GM12878 (cell line): ENCODE results near the gene NMNAT1.

Source experiments
- CREB1 ChIP-seq: IDR thresholded peaks from 2 replicates; pipeline ENCODE4 v1.6.1; 2012; ENCODE audit warnings: low read depth, mild to moderate bottlenecking, inconsistent platforms
- ESRRA ChIP-seq: IDR thresholded peaks from 2 replicates; pipeline ENCODE4 v1.6.1; 2012; ENCODE audit warnings: mild to moderate bottlenecking, low read length, improper control_type of control experiment
- TF ChIP-seq, protein P1 (sequence below), 3 experiments: IDR thresholded peaks in 2 of 3; conservative IDR thresholded peaks in 1 of 3; 2 replicates each; pipeline ENCODE4 v1.5.1; 2011; ENCODE audit warnings: low read depth in 3 of 3, low read length in 3 of 3, mild to moderate bottlenecking in 3 of 3, control low read depth in 2 of 3, moderate library complexity in 2 of 3, inconsistent platforms in 1 of 3, mixed read lengths in 1 of 3; ENCODE audit not compliant: control insufficient read depth in 2 of 3, insufficient read depth in 1 of 3; ENCODE audit errors: extremely low read depth in 1 of 3
- TF ChIP-seq, protein P2 (sequence below): fragments of 450-650 bp; IDR thresholded peaks from 2 replicates; pipeline ENCODE4 v1.6.1; 2017; ENCODE audit warnings: mild to moderate bottlenecking

DNA sequence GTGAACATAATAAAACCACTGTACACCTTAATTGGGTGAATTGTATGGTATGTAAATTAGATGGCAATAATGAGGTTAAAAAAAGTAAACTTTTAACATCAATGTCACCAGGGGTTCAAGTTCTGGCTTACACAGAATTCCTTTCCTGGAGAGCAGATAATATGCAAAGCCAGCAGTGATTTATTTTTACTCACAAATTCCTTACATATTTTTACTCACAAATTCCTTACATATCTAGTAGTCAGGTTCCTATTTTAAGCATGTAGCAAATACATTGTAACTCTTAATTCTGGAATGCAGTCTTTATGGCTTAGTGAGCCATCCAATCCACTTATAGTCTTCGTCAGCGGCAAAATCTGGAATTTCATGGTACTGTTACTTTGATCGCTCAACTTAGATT is 88.2 kb downstream of the NMNAT1 start:
- TF ChIP-seq CREB1 (no peak), ESRRA (no peak)
- TF ChIP-seq, protein P1, sequence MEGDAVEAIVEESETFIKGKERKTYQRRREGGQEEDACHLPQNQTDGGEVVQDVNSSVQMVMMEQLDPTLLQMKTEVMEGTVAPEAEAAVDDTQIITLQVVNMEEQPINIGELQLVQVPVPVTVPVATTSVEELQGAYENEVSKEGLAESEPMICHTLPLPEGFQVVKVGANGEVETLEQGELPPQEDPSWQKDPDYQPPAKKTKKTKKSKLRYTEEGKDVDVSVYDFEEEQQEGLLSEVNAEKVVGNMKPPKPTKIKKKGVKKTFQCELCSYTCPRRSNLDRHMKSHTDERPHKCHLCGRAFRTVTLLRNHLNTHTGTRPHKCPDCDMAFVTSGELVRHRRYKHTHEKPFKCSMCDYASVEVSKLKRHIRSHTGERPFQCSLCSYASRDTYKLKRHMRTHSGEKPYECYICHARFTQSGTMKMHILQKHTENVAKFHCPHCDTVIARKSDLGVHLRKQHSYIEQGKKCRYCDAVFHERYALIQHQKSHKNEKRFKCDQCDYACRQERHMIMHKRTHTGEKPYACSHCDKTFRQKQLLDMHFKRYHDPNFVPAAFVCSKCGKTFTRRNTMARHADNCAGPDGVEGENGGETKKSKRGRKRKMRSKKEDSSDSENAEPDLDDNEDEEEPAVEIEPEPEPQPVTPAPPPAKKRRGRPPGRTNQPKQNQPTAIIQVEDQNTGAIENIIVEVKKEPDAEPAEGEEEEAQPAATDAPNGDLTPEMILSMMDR (IDR thresholded peaks at IDR 0.05 in 2 of 3, conservative IDR thresholded peaks at IDR 0.05 in 1 of 3; ENCODE audit: control insufficient read depth in 2 of 3, extremely low read depth in 1 of 3, insufficient read depth in 1 of 3, low read depth in 3 of 3, low read length in 3 of 3) = no peak
- TF ChIP-seq, protein P2, sequence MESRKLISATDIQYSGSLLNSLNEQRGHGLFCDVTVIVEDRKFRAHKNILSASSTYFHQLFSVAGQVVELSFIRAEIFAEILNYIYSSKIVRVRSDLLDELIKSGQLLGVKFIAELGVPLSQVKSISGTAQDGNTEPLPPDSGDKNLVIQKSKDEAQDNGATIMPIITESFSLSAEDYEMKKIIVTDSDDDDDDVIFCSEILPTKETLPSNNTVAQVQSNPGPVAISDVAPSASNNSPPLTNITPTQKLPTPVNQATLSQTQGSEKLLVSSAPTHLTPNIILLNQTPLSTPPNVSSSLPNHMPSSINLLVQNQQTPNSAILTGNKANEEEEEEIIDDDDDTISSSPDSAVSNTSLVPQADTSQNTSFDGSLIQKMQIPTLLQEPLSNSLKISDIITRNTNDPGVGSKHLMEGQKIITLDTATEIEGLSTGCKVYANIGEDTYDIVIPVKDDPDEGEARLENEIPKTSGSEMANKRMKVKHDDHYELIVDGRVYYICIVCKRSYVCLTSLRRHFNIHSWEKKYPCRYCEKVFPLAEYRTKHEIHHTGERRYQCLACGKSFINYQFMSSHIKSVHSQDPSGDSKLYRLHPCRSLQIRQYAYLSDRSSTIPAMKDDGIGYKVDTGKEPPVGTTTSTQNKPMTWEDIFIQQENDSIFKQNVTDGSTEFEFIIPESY = no peak
